ENCODE measurements around the gene CTNNBIP1.
"Not testable (repeated sequence)": the region's sequence is repeated elsewhere in the genome, so short reads cannot be mapped to it uniquely, and the experiment has no call there.

CTNNBIP1 gene

DNA sequence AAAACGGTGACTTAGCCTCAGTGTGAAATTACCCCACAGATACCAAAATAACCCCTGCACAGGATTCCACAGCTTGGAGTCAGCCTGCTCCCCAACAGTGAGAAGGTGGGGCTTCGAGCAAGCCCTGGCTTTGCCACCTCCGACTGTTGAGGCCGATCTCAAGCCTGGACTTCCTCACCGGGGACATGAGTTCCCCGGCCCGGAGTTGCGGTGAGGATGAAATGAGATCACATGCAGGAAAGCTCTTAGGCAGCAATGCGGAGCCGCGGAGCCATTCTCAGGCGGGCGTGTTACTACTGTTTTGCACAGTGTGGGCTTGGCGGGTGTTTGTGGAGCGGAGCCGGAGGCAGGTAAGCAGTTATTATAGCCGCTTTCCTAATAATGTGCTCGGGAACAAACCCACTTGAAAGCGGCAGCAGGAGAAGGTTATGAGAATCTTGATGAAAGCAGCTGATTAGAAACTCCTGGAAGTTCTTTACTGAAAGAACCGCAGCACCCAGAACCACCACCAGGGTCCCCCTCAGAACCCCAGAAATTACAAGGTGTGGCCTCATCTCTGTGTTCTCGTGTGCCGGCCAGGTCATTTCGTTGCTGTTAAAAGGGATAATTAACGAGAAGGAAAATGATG is 82.4 kb downstream of the CTNNBIP1 start:
- no peak for DNase-seq (ENCODE audit: low spot score)

DNA sequence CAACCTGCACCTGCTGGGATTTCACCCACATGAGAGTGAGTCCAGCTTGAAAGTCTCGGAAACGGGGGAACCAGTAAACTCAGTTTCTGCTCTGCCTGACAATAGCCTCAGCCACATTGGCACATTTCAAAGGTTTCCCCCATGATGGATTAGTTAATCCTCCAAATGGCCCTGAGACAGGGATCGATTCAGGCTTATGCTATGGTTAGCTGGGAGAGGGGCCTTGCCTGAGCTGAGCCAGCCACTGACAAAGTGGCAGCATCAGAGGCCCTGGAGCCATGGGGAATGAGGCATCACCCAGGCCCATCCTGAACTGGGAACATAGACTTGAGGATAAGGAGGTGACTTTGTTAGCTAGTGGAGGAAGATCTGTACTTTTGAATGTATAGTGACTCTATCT is 83.5 kb downstream of the CTNNBIP1 start:
- no peak for DNase-seq (ENCODE audit: low spot score)

DNA sequence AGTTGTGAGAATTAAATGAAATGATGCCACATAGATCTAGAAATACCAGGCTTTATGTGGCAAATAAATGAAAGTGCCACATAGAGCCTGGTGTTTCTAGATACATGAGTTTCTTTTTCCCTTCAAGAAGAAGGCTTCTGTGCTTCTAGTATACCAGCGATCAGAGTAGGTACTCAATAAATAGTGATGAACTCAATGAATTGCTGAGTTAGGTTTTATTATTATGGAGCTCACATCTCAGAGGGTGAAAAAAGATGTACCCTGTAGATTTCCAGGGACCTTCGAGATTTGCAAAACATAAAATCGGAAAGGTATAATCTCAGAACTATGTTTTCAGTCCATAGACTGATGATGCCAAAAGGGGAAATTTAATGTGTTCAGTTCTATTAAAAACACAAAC is 84.0 kb downstream of the CTNNBIP1 start:
- no peak for DNase-seq (ENCODE audit: low spot score)

DNA sequence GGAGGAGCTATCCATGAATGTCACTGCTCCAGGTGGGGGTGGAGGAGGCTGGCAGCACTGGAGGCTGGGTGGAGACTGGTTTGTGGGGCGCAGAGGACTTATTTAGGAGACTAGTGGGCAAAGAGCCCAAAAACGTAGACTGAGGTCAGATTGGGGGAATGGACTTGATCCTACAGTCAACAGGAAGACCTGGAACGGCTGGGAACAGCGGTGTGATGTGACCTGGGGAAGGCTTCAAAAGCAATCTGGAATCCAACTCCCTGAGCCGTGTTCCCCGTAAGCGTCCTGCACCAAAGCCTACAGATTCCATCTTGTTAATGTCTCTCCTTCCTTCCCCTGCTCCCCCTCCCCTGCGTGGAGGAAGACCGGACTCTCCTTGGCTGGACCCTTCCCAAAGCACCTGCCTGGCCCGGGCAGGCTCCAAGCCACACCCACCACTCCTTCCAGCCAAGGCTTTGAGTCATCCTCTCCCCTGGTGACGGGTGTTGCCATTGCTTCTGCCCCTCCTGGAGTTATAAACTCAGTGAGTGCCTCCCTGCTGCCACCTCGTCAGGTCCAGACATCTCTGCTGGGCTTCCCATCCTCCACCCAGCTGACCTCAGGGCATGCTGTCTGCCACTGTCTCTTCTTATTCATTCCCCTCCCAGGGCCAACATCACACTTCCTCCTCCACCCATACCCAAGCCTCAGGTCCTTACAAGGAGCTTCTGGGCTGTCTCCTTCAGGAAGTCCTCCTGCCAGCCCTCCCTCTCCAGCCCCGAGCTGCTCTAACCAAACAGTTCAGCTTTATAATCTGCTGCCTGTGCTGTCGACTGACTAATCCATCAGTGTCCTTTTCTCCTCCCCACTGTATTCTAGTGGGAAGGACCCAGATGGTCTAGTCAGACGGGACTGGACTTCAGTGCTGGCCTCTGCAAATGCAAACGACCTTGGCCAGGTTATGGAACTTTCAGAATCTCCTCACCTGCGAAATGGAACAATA is 84.7 kb downstream of the CTNNBIP1 start:
- DNase-seq (ENCODE audit: low spot score) = peak; percentile 61

DNA sequence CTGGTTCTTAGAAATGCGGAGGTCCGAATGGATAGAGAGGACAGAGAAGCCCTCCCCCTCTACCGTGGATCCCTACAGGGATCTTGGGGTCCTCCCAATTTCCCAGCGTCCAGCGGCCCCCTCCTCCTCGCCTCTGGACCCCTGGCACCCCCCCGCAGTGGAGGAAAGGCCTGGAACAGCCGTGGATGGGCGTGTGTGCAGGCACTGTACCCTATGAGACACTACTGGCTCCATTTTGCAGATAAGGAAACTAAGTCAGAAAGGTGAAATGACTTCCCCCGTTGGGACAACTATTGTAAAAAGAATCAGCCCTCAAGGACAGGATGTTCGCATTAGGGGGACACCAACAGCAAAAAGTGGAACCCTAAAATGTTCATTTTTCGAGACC is 85.4 kb downstream of the CTNNBIP1 start:
- DNase-seq (ENCODE audit: low spot score) = no peak

DNA sequence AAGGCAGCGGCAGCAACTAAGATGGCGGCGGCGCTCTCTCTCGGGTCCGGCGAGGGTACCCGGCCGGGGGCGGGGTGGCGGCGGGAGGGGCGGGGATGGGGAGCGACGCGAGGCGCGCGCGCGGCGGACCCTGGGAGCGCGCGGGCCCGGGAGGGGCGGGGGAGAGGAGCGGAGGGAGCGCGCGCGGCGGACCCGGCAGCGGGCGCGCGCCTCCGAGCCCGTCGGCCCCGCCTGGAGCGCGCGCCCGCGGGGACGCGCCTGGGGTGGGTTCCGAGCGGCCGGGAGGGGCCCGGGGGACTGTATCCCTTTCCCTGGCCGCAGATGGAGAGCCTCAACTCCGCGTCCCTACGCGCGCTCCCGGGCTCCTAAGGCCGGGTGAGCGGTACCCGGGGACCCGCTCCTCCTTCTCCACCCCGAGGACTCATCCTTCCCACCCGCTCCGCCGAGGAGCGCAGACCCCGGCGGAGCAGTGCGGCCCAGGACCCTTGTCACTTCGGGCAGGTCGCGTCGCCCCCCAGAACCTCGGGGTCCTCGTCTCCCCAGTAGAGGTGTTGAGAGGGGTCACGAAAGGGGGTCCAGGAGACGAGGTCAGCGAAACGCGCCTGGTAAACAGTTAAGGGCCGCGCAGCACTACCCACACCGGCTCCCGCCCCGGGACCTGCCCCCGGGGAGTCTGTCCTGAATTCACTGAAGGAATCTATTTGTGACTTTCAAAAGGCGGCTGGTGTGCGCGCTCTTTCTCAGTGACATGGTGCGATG is 85.9 kb downstream of the CTNNBIP1 start, which contains the start of gene CLSTN1:
Gene CLSTN1 (minus strand): TSS at position 23 of the 759 bp plus-strand sequence. CDS start 232 bp downstream, outside the sequence.
- peak; percentile 92 for DNase-seq (ENCODE audit: low spot score)

DNA sequence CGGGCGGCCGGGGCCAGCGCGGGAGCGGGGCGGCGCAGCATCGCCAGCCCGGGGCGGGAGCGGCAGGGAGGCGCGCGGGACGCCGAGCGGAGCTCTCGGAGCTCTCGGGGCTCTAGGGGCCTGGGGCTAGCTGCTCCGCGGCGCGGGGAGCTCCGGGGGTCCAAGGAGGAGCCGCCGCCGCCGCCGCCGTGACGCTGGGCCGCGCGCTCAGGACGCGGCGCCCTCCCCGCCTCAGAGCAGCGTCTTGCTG is 86.5 kb downstream of the CTNNBIP1 start:
- no peak for DNase-seq (ENCODE audit: low spot score)

DNA sequence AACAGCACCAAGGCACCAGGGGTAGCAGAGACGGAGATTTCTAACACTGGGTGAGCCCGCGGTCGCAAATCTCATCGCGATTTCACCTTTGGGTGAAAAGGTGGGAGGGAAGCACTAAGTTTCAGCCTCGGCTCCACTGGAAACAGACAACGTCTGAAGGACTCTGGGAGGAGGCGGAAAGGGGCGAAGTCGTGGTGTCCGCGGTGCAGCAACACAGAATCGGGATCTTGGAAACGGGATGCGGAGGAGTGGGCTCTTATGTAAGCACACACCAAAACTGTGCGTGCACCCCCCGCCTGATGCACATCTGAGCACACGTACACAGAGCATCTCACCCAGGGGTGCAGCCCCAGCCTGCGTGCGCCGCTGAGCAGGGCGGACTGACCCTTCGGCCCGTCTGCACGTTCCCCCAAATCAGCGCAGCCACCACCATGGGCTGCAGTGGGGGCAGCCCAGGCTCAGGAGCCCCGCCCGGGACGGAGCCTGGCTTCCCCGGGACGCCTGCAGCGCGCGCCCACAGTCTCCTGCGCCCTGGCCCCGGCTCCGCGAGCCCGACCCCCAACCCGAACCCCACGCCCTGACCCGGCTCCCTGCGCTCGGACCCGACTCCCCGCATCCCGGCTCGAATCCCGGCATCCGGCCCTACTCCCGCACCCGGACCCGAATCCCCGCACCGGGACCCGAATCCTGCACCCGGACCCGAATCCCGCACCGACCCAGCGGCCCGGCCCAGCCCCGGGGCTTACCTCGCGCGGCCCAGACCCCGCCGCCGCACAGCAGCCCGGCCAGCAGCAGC is 87.0 kb downstream of the CTNNBIP1 start:
- peak; percentile 8 for DNase-seq (ENCODE audit: low spot score)

DNA sequence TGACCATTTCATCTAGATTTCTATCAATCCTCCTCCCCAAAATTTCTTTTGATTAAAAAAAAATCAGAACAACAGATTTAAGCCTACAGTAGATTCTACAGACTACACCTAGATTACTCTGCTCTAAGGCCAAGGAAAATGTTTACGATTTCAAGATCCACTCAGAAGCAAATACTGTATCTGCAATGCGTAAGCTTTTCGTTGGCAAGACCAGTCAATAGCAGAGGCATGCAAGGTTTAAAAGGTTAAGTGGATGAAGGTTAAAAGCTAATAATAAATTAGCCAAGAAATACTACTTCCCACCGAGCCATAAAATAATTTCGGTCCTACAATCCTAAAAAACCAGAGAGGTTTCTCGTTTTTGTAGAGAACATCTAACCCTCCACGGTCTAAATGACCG is 87.6 kb downstream of the CTNNBIP1 start:
- no peak for DNase-seq (ENCODE audit: low spot score)

DNA sequence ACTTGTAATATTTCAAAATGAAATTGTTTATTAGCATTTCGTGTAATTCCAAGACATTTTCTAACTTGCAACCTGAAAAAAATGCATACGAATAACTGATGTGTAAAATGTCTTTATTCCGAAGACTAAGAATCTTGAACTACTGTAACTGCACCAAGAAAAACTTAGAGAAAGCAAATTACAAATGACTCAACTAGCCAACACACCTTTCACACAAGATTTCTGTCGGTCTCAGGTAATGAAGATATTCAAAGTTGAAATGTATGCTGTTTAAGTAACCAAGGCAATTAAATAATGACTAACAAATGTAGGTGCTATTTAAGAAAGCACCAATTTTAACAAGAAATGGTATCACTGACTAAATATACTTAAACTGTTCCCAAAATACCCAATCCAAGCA is 88.4 kb downstream of the CTNNBIP1 start:
- no peak for DNase-seq (ENCODE audit: low spot score)

DNA sequence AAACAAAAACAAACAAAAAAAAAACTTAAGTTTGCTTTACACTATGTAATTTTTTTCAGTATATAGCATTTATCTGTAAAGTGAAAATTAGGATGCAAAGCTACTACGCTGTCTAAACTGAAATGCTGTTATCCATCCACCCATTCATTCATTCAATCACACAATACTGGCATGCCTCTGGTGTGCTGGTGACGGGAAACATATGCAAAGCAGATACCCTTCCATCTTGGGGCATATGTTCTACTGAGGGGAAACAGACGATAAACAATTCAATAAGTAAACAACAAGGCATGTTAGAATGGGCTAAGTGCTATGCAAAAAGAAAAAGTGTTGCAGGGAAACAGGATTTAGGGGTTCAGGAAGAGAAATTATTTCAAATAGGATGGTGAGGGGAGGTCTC is 89.5 kb downstream of the CTNNBIP1 start:
- DNase-seq (ENCODE audit: low spot score) = no peak

DNA sequence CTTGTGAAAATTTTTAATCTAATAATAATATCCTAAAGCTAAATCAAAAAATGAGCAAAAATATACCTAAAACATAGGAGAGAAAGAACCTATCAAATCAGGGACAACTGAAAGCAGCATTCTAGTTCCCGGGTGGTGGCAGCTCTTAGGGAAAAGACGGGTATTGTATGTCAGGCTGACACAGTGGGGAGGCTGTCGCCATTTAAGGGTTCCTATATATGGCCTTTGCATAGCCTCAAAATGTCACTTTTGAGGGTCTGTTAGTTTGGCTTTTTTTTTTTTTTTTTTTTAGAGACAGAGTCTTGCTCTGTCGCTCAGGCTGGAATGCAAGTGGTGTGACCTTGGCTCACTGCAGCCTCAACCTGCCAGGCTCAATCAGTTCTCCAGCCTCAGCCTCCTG is 92.3 kb downstream of the CTNNBIP1 start:
- no peak for DNase-seq (ENCODE audit: low spot score)

DNA sequence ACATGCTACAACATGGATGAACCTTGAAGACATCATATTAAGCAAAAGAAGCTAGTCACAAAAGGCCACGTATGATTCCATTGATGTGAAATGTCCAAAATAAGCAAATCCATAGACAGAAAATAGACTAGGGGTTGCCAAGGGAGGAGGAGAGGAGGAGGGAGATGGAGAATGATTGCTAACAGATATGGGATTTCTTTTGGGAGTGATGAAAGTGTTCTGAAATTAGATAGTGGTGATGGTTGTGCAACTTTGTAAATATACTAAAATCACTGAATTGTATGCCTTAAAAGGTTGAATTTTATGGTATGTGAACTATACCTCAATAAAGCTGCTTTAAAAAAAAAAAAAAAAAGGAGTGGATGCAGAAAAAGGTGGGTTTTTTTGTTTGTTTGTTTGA is 93.9 kb downstream of the CTNNBIP1 start:
- DNase-seq (ENCODE audit: low spot score) = no peak

DNA sequence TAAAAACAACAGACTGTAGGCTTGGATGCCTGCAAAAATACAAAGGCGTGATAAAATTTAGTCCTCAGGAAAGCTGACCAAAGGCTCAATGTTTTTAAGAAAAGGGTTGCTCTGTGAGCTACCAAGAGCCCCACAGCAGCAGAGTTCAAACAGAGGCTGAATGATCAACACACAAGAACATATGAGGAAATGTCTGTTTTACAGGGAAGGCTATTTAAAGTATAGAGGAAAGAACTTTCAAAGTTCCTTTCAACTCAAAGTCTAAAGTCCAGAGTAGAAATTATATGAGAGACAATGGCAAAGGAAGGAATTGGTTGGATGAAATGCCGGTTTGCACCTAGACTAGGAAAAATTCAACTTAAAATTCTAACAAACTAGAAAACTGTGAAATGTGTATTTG is 94.9 kb downstream of the CTNNBIP1 start:
- DNase-seq (ENCODE audit: low spot score) = no peak

DNA sequence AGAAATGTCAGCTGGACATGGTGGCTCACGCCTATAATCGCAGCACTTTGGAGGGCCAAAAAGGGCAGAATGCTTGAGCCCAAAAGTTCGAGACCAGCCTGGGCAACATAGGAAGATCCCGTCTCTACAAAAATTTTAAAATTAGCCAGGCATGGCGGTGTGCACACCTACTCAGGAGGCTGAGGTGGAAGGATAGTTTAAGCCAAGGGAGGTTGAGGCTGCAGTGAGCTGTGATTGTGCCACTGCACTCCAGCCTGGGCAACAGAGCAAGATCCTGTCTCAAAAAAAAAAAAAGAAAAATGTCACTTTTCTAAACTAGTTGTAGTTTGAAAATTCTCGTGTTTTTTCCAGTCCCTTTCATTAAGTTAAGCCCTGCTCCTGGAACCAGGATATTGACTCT is 95.5 kb downstream of the CTNNBIP1 start:
- DNase-seq (ENCODE audit: low spot score) = no peak

DNA sequence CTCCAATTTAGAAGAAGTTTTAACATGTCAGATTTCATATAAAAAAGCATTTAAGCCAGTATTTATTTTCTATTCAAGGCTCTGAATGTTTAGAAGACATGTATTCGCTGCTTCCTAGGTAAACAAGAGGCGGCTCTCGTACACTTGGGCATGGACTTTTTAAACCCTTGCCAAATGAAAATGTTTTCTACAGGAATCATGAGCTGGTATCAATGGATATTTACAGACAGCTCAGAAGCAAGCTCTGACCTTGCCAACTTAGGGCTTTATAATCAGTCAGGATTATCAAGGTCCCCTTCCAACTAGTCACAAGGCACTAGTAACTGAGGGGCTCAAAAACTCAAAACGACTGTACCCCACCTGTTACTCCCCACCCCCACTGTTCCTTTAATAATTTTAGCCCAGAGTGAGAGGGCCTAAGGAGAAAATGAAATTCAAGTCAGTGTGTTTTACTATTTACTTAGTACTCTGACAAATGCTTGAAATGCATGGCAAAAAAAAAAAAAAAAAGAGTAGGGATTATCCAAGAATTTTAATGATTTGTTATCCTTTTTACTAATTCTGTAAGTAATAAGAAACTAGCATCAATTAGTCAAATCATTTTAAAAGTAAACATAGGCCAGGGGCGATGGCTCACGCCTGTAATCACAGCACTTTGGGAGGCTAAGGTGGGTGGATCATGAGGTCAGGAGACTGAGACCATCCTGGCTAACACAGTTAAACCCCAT is 98.7 kb downstream of the CTNNBIP1 start:
- no peak for DNase-seq (ENCODE audit: low spot score)

DNA sequence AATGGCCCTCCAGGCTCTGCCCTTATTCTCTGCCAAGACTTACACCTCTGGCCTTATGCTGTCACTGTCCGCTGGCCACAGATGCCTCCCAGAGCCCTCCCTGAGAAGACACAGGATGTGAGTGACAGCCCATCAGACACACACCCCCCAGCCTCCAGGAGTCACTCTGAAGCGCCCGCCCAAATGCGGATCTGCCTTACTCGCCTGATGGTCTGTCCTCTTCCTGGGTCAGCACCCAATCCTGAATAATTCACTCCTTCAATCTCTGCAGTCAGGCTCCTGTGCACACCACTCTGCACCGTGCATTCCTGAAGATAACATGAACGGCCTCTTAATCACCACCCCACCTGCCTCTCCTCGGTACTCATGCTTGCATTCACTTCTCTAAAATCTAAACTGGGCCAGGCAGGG is 101.0 kb downstream of the CTNNBIP1 start:
- DNase-seq (ENCODE audit: low spot score) = no peak

DNA sequence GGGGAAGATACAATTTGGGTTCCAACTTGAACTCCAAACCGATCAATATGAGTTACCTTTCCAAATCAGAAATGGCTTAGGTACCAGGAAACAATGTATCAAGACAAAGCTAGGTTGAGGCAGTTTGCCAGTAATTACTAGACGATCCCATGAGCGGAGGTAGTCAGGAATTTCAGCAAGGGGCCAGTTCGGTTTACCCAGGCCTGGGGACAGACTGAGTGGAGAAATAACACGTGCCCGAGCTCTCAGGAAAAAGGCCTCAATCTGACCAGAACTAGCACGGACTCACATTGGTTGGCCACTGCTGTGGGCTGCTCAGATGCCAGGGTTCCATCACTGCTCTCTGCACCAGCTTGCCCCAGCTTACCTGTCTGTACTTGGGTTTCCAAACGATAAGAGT is 101.6 kb downstream of the CTNNBIP1 start:
- DNase-seq (ENCODE audit: low spot score) = no peak

DNA sequence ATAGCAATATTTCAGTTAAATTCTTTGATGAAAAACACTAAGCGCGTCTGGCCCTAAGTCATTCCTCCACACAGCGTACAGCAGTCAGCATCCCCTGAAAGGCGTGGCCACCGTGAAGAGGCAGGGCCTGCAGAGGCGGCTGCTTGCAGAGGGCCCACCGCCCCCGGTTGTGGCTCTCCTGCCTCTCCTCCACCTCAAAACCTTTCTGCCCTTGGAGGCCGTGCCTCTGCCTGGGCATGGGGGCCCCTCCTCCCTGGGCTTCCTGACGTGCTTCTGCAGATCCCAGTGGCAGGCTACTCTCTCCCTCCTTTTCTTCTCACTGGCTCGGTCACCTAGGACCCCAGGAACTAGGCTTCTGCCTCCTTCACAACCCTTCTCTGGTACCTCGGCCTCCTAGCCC is 102.5 kb downstream of the CTNNBIP1 start:
- no peak for DNase-seq (ENCODE audit: low spot score)

DNA sequence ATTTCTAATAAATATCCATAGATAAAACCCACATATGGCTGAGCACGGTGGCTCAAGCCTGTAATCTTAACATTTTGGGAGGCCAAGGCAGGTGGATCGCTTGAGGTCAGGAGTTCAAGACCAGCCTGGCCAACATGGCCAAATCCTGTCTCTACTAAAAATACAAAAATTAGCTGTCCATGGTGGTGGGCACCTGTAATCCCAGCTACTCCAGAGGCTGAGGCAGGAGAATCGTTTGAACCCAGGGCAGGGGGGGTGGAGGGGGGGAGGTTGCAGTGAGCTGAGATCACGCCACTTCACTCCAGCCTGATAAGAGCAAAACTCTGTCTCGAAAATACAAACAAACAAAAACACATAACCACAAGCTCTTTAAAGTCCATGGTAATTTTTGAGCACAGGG is 104.1 kb downstream of the CTNNBIP1 start:
- DNase-seq (ENCODE audit: low spot score) = not testable (repeated sequence)

DNA sequence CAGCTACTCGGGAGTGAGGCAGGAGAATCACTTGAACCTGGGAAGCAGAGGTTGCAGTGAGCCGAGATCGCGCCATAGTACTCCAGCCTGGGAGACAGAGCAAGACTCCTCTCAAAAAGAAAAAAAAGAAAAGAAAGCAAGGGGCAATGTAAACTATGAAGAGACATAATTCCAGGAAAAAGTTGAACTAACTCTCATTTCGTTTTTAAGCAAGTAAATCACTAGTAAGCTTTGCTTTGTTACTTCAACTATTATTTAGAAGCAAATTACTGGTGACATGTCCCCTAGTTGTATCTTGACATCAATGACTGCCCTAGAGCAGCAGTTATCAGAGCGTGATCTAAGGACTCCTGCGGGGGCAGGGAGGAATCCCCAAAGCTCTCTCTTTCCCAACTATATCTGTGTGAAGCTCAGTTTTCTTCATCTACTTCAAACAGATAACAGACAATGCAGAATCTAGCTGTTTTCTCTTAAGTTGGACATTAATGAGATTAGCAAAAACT is 105.0 kb downstream of the CTNNBIP1 start:
- no peak for DNase-seq (ENCODE audit: low spot score)

All from CD4-positive, alpha-beta T cell treated with Interleukin-2 at 100 ng/mL for 4 hours (primary cell).